OCI-LY3 (cell line): ENCODE results near the gene FCHSD2.
"Not testable (repeated sequence)": the region's sequence is repeated elsewhere in the genome, so short reads cannot be mapped to it uniquely, and the experiment has no call there.

ENCODE experiments used
- H2AFZ ChIP-seq: fragments of 200-600, 300-600 bp; shearing (Covaris generic); 2 replicates; pipeline ENCODE4 v1.6.0; 2014; ENCODE audit warnings: antibody characterized with exemption, low read depth, low read length
- H3K27ac ChIP-seq: fragments of 200-600, 300-600 bp; sonication (generic); 2 replicates; pipeline ENCODE4 v1.5.1; 2014; ENCODE audit warnings: mild to moderate bottlenecking, low read length, moderate library complexity, mixed read lengths
- H3K27me3 ChIP-seq: fragments of 200-600, 300-600 bp; sonication (generic); 2 replicates; pipeline ENCODE4 v1.6.1; 2014; ENCODE audit warnings: low read depth, low read length, mixed read lengths
- H3K36me3 ChIP-seq: fragments of 200-600, 300-600 bp; sonication (generic); replicated peaks from 2 replicates; pipeline ENCODE3; 2014; ENCODE audit warnings: low read depth, low read length, mixed read lengths
- H3K4me1 ChIP-seq: fragments of 300-600, 200-600 bp; sonication (generic); 2 replicates; pipeline ENCODE4 v1.6.1; 2014; ENCODE audit warnings: low read length, mixed read lengths
- H3K4me2 ChIP-seq: fragments of 200-600, 300-600 bp; sonication (generic); 2 replicates; pipeline ENCODE4 v1.6.1; 2014; ENCODE audit warnings: low read length, mixed read lengths
- H3K4me3 ChIP-seq: fragments of 300-600, 200-600 bp; sonication (generic); 2 replicates; pipeline ENCODE4 v1.5.1; 2014; ENCODE audit warnings: antibody characterized with exemption, mild to moderate bottlenecking, low read length, moderate library complexity
- H3K79me2 ChIP-seq: fragments of 300-600, 200-600 bp; shearing (Covaris generic); 2 replicates; pipeline ENCODE4 v1.6.1; 2014; ENCODE audit warnings: mild to moderate bottlenecking, low read length, mixed read lengths
- H3K9ac ChIP-seq: fragments of 300-600, 200-600 bp; shearing (Covaris generic); 2 replicates; pipeline ENCODE4 v1.6.0; 2014; ENCODE audit warnings: mild to moderate bottlenecking, low read length, moderate library complexity
- H3K9me3 ChIP-seq: fragments of 200-600, 300-600 bp; shearing (Covaris generic); 2 replicates; pipeline ENCODE4 v1.6.1; 2014; ENCODE audit warnings: low read length, mixed read lengths; ENCODE audit not compliant: insufficient read depth
- H4K20me1 ChIP-seq: fragments of 200-600, 300-600 bp; sonication (generic); 2 replicates; pipeline ENCODE4 v1.6.1; 2016; ENCODE audit warnings: low read length, mixed read lengths; ENCODE audit not compliant: insufficient read depth
- EZH2phosphoT487 ChIP-seq: fragments of 200-600 bp; shearing (Covaris generic); IDR thresholded peaks from 2 replicates; pipeline ENCODE4 v1.6.1; 2018; ENCODE audit warnings: antibody characterized with exemption, mixed run types, low read depth
- TF ChIP-seq, protein P1 (sequence below): fragments of 200-600, 300-600 bp; sonication (generic); IDR thresholded peaks from 2 replicates; pipeline ENCODE4 v1.5.1; 2014; ENCODE audit warnings: antibody characterized with exemption, low read length, low read depth

Gene FCHSD2

DNA sequence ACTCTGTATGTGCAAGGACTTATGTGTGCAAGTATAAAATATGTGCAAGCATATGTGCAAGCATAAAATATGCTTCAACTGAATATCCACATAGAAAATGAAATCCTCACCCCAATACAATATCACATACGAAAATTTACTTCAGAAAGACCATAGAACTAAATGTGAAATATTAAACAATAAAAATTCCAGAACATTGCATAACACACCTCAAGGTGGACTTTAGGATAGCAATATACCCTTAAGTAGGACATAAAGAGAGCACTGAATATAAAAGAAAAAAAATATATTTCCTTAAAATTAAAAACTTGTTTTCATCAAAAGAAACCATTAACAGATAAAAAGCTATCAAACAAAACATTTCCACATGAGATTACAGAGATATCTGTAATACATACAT, 67.8 kb downstream of the FCHSD2 start:
- H3K36me3 ChIP-seq = peaks cover 39% of the 10 kb centered on the region
- peak overlapping the region; percentile 40 for H3K27ac ChIP-seq
- no peak overlapping the region for H2AFZ ChIP-seq
- H4K20me1 ChIP-seq = peaks cover 94% of the 10 kb centered on the region
- peak overlapping the region; percentile 40 for H3K4me2 ChIP-seq
- peaks cover 8% of the 10 kb centered on the region; the same call in 1 of the 2 replicates for H3K9me3 ChIP-seq
- no peak overlapping the region for H3K9ac ChIP-seq
- peaks cover 64% of the 10 kb centered on the region for H3K4me1 ChIP-seq
- peaks cover 100% of the 10 kb centered on the region for H3K79me2 ChIP-seq
- no peak for TF ChIP-seq EZH2phosphoT487
- 0 out of 2 replicates have a peak overlapping the region, but pooled peaks have one; percentile 10 for H3K4me3 ChIP-seq
- no peaks in the 10 kb centered on the region for H3K27me3 ChIP-seq

DNA sequence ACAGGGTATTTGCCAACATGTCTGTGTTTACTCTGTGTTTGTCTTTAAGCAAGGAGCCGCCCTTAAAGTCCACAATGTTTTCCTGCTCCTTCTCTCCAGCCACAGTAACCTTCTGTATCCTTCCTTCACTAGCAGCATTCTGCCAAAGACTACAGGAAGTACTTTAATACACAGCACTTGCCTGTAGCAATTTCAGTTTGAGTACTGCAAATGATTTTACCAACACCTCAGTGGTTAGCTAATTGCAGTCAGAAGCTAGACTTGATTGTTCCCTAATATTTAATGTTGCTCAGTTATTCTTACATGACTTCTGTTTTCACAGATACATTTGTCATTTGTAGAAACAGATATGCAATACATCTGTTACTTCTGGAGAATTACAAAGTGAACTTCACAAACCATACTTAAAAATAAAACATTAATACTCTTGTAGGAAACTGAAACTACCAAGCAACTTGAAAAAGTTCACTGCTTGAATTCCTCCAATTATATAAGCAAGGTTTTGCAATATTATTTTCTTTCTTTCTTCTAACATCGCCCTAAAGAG, 69.1 kb downstream of the FCHSD2 start:
- H3K27ac ChIP-seq = peak overlapping the region; percentile 40
- H3K4me3 ChIP-seq = peak overlapping the region; percentile 10
- peak overlapping the region; percentile 40 for H3K4me2 ChIP-seq
- peaks cover 27% of the 10 kb centered on the region for H3K36me3 ChIP-seq
- H2AFZ ChIP-seq = no peak overlapping the region
- H3K9ac ChIP-seq = peak overlapping the region; percentile 10; the same call in 1 of the 2 replicates
- no peaks in the 10 kb centered on the region for H3K27me3 ChIP-seq
- peaks cover 6% of the 10 kb centered on the region; the same call in 1 of the 2 replicates for H3K9me3 ChIP-seq
- peaks cover 100% of the 10 kb centered on the region for H3K79me2 ChIP-seq
- TF ChIP-seq, protein P1, sequence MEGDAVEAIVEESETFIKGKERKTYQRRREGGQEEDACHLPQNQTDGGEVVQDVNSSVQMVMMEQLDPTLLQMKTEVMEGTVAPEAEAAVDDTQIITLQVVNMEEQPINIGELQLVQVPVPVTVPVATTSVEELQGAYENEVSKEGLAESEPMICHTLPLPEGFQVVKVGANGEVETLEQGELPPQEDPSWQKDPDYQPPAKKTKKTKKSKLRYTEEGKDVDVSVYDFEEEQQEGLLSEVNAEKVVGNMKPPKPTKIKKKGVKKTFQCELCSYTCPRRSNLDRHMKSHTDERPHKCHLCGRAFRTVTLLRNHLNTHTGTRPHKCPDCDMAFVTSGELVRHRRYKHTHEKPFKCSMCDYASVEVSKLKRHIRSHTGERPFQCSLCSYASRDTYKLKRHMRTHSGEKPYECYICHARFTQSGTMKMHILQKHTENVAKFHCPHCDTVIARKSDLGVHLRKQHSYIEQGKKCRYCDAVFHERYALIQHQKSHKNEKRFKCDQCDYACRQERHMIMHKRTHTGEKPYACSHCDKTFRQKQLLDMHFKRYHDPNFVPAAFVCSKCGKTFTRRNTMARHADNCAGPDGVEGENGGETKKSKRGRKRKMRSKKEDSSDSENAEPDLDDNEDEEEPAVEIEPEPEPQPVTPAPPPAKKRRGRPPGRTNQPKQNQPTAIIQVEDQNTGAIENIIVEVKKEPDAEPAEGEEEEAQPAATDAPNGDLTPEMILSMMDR = no peak
- TF ChIP-seq EZH2phosphoT487 = no peak
- H4K20me1 ChIP-seq = peaks cover 93% of the 10 kb centered on the region
- H3K4me1 ChIP-seq = peaks cover 66% of the 10 kb centered on the region

GRCh38 chr11:73070653-73071052, 71.5 kb downstream of the FCHSD2 start:
- Histone ChIP-seq H3K27ac (peak overlapping the region; percentile 56), H3K27me3 (no peaks in the 10 kb centered on the region), H3K9me3 (no peaks in the 10 kb centered on the region), H3K4me3 (no peak overlapping the region), H3K4me1 (peaks cover 69% of the 10 kb centered on the region), H3K36me3 (peaks cover 16% of the 10 kb centered on the region), H2AFZ (no peak overlapping the region), H3K9ac (no peak overlapping the region), H3K79me2 (peaks cover 100% of the 10 kb centered on the region), H3K4me2 (peak overlapping the region; percentile 50), H4K20me1 (peaks cover 95% of the 10 kb centered on the region)
- TF ChIP-seq, protein P1 = no peak
- no peak for TF ChIP-seq EZH2phosphoT487

- not testable (repeated sequence) for H3K9ac ChIP-seq, H2AFZ ChIP-seq, H3K27ac ChIP-seq, H3K4me2 ChIP-seq, H3K4me3 ChIP-seq, H3K27me3 ChIP-seq, H3K9me3 ChIP-seq
- Histone ChIP-seq H3K79me2 (peaks cover 99% of the 10 kb centered on the region), H4K20me1 (peaks cover 93% of the 10 kb centered on the region), H3K4me1 (peaks cover 20% of the 10 kb centered on the region), H3K36me3 (peaks cover 26% of the 10 kb centered on the region)
These were observed 80.2 kb downstream of the FCHSD2 start for GRCh38 chr11:73061857-73062424.

DNA sequence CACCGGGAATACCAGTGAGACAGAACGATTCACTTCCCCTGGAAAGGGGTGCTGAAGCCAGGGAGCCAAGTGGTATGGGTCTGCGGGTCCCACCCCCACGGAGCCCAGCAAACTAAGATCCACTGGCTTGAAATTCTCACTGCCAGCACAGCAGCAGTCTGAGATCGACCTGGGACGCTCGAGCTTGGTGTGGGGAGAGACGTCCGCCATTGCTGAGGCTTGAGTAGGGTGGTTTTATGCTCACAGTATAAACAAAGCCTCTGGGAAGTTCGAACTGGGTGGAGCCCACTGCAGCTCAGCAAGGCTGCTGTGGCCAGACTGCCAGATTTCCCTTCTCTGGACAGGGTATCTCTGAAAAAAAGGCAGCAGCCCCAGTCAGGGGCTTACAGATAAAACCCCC, 80.7 kb downstream of the FCHSD2 start:
- Histone ChIP-seq H4K20me1 (peaks cover 90% of the 10 kb centered on the region), H3K79me2 (peaks cover 99% of the 10 kb centered on the region)
- H3K4me3 ChIP-seq = not testable (repeated sequence)

More for the DNA sequence above, 80.7 kb downstream of the FCHSD2 start:
- Histone ChIP-seq H3K36me3 (peaks cover 27% of the 10 kb centered on the region), H3K4me1 (peaks cover 22% of the 10 kb centered on the region)
- not testable (repeated sequence) for H3K27ac ChIP-seq, H3K27me3 ChIP-seq, H3K4me2 ChIP-seq, H3K9me3 ChIP-seq, H3K9ac ChIP-seq, H2AFZ ChIP-seq
